Nephron (organoid): ENCODE measurements around the gene KLHDC7B.

Experiments
- H3K27ac Mint-ChIP-seq, 3 experiments: 2 replicates each; pipeline ENCODE4 v1.8.0; 2020; ENCODE audit warnings: mixed read lengths in 3 of 3, mild to moderate bottlenecking in 2 of 3, moderate library complexity in 1 of 3
- H3K27me3 Mint-ChIP-seq: 2 replicates; pipeline ENCODE4 v1.8.0; 2021; ENCODE audit warnings: low read depth, mild to moderate bottlenecking, moderate library complexity, mixed read lengths
- H3K36me3 Mint-ChIP-seq: 2 replicates; pipeline ENCODE4 v1.8.0; 2020; ENCODE audit warnings: low read depth, mixed read lengths
- H3K4me1 Mint-ChIP-seq: 2 replicates; pipeline ENCODE4 v1.8.0; 2020; ENCODE audit warnings: mixed read lengths
- H3K4me3 Mint-ChIP-seq, 3 experiments: 2 replicates each; pipeline ENCODE4 v1.8.0; 2020; ENCODE audit warnings: mild to moderate bottlenecking in 3 of 3, mixed read lengths in 3 of 3, moderate library complexity in 2 of 3
- H3K9me3 Mint-ChIP-seq: 2 replicates; pipeline ENCODE4 v1.8.0; 2020; ENCODE audit warnings: mixed read lengths
- TF ChIP-seq, protein P1 (sequence below), 3 experiments: fragments of 200-600 bp; sonication (generic); IDR thresholded peaks; one replicate each; pipeline ENCODE4 v1.5.0; 2021; ENCODE audit warnings: antibody characterized with exemption in 3 of 3; ENCODE audit not compliant: unreplicated experiment in 3 of 3

KLHDC7B gene

GRCh38 chr22:50548921-50549790, 3.5 kb downstream of the KLHDC7B start:
- H3K4me3 Mint-ChIP-seq = no peak overlapping the region
- H3K27me3 Mint-ChIP-seq = peaks cover 4% of the 10 kb centered on the region
- H3K27ac Mint-ChIP-seq = no peak overlapping the region
- H3K36me3 Mint-ChIP-seq = no peaks in the 10 kb centered on the region
- TF ChIP-seq, protein P1, sequence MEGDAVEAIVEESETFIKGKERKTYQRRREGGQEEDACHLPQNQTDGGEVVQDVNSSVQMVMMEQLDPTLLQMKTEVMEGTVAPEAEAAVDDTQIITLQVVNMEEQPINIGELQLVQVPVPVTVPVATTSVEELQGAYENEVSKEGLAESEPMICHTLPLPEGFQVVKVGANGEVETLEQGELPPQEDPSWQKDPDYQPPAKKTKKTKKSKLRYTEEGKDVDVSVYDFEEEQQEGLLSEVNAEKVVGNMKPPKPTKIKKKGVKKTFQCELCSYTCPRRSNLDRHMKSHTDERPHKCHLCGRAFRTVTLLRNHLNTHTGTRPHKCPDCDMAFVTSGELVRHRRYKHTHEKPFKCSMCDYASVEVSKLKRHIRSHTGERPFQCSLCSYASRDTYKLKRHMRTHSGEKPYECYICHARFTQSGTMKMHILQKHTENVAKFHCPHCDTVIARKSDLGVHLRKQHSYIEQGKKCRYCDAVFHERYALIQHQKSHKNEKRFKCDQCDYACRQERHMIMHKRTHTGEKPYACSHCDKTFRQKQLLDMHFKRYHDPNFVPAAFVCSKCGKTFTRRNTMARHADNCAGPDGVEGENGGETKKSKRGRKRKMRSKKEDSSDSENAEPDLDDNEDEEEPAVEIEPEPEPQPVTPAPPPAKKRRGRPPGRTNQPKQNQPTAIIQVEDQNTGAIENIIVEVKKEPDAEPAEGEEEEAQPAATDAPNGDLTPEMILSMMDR (IDR thresholded peaks at IDR 0.05; ENCODE audit: unreplicated experiment in 3 of 3) = no peak
- H3K4me1 Mint-ChIP-seq = no peaks in the 10 kb centered on the region
- no peaks in the 10 kb centered on the region for H3K9me3 Mint-ChIP-seq

DNA sequence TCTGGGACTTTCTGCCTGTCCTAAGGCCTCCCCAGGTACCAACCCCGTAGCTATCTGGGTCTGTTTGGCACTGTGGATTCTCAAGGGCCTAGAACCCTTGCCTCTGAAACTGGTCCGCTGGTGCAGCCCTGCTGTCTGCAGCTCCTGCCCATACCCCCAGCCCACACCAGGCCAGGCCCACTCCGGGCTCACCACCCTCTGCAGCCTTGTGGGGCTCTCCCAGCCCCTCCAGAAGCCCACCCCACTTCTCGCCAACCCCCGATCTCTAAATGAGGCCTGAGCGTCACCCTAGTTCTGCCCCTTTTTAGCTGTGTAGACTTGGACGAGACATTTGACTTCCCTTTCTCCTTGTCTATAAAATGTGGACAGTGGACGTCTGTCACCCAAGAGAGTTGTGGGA, 4.7 kb downstream of the KLHDC7B start:
- Mint-ChIP-seq H3K4me1 (no peaks in the 10 kb centered on the region), H3K36me3 (no peaks in the 10 kb centered on the region), H3K4me3 (no peak overlapping the region), H3K9me3 (no peaks in the 10 kb centered on the region), H3K27ac (peak overlapping the region in 1 of 3 experiments; percentile 35), H3K27me3 (peaks cover 3% of the 10 kb centered on the region)
- TF ChIP-seq, protein P1 (IDR thresholded peaks at IDR 0.05; ENCODE audit: unreplicated experiment in 3 of 3) = no peak

- Mint-ChIP-seq H3K9me3 (no peaks in the 10 kb centered on the region), H3K4me1 (no peaks in the 10 kb centered on the region), H3K27me3 (peaks cover 9% of the 10 kb centered on the region), H3K4me3 (no peak overlapping the region), H3K36me3 (no peaks in the 10 kb centered on the region), H3K27ac (no peak overlapping the region)
- TF ChIP-seq, protein P1 (IDR thresholded peaks at IDR 0.05; ENCODE audit: unreplicated experiment in 3 of 3) = no peak
Observed at GRCh38 chr22:50551160-50551752, 5.6 kb downstream of the KLHDC7B start.

GRCh38 chr22:50553310-50553709, 7.6 kb downstream of the KLHDC7B start:
- TF ChIP-seq, protein P1 (IDR thresholded peaks at IDR 0.05; ENCODE audit: unreplicated experiment in 3 of 3) = no peak
- Mint-ChIP-seq H3K36me3 (no peaks in the 10 kb centered on the region), H3K27ac (no peak overlapping the region), H3K9me3 (no peaks in the 10 kb centered on the region), H3K4me1 (no peaks in the 10 kb centered on the region), H3K4me3 (no peak overlapping the region), H3K27me3 (peaks cover 10% of the 10 kb centered on the region)

DNA sequence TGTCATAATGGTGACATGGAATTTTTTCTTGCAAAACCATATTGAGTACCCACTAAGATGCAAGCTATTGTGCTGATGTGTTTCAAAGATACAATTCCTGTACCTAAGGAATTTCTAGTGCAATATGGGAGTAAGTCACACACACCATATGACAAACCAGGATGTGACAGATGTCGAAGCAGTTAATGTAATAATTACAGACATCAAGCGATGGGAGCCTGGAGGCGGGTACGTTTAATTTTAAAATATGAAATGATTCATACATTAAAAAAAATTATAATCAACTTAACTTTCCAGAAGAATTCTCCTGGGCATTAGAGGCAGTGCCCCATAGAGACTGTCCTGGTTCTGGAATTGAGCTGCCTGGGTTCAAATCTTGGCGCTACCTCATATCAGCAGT, 11.0 kb downstream of the KLHDC7B start:
- Mint-ChIP-seq H3K27ac (no peak overlapping the region), H3K27me3 (peaks cover 41% of the 10 kb centered on the region), H3K4me3 (no peak overlapping the region), H3K36me3 (no peaks in the 10 kb centered on the region), H3K4me1 (no peaks in the 10 kb centered on the region), H3K9me3 (no peaks in the 10 kb centered on the region)
- TF ChIP-seq, protein P1 (IDR thresholded peaks at IDR 0.05; ENCODE audit: unreplicated experiment in 3 of 3) = no peak
